ENCODE results near the gene MASP1. TPM values are rescaled to one million over a fixed set of nuclear protein-coding genes. Genes with fewer than 3 reads are reported as not detected.

MASP1 gene
- polyA plus RNA-seq, 1 donor (not counting 4 experiments of a cell fraction or from before 2014, with no cell fraction given) = not detected

DNA sequence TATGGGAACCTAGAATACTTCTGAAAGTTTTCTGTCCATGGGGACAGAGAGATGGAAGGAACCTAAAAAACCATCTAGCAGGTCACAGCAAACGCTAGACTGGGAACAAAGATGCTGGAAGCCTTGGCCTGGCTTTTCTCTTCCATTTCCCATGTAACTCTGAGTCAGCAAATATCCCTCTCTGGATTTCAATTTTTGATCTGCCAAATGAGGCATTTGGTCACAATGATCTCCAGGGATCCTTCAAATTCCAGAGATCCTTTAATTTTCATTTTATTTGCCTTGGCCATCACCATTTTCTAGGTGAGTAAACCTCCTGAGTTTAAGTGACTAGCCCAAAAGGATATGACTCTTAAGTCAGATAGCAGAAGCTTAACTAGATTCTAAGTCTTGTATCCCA is 54.6 kb downstream of the MASP1 start:
- DNase-seq (ENCODE audit: low read depth, low spot score) = no peak
- no peaks in the 10 kb centered on the region for H3K36me3 ChIP-seq (ENCODE audit: control insufficient read depth in 2 of 2, extremely low read depth in 1 of 2, insufficient read depth in 2 of 2, low read length in 2 of 2)
- H3K4me1 ChIP-seq (ENCODE audit: control insufficient read depth, extremely low read depth, insufficient read depth, low read length) = no peaks in the 10 kb centered on the region
- H4K20me1 ChIP-seq (ENCODE audit: control insufficient read depth, extremely low read depth, insufficient read depth, low read length) = no peaks in the 10 kb centered on the region
- H2AFZ ChIP-seq (ENCODE audit: control insufficient read depth, low read length) = no peak overlapping the region
- H3K4me2 ChIP-seq (ENCODE audit: control insufficient read depth, extremely low read depth, insufficient read depth, low read depth, low read length) = no peak overlapping the region
- H3K4me3 ChIP-seq (ENCODE audit: control insufficient read depth in 2 of 3, extremely low read depth in 1 of 3, insufficient read depth in 2 of 3, low read depth in 1 of 3, low read length in 3 of 3) = no peak overlapping the region
- no peak overlapping the region for H3K9ac ChIP-seq (ENCODE audit: control insufficient read depth, extremely low read depth, insufficient read depth, low read length)
- H3K9me3 ChIP-seq (ENCODE audit: control insufficient read depth, low read depth, low read length) = no peaks in the 10 kb centered on the region
- peaks cover 4% of the 10 kb centered on the region for H3K27me3 ChIP-seq (ENCODE audit: control insufficient read depth, extremely low read depth, insufficient read depth, low read length)
- H3K27ac ChIP-seq (ENCODE audit: control insufficient read depth, insufficient read depth, low read length) = no peak overlapping the region
- H3K79me2 ChIP-seq (ENCODE audit: control insufficient read depth, insufficient read depth, low read length) = no peaks in the 10 kb centered on the region
- H3K9me1 ChIP-seq (ENCODE audit: control insufficient read depth, extremely low read depth, insufficient read depth, low read length) = no peaks in the 10 kb centered on the region
- dilution Hi-C loops (cut with MboI; ENCODE audit: extremely low pct_ligation_motif_present, low sequenced_read_pairs) = no loop called here
- no peak for FAIRE-seq
- TF ChIP-seq EZH2 (IDR thresholded peaks at IDR 0.05; ENCODE audit: low read length) = no peak
- TF ChIP-seq CTCF (optimal IDR thresholded peaks at IDR 0.05 in 1 of 3, IDR thresholded peaks at IDR 0.05 in 1 of 3, conservative IDR thresholded peaks at IDR 0.05 in 1 of 3; ENCODE audit: extremely low read depth in 1 of 3, insufficient read depth in 2 of 3, low read length in 3 of 3) = no peak

DNA sequence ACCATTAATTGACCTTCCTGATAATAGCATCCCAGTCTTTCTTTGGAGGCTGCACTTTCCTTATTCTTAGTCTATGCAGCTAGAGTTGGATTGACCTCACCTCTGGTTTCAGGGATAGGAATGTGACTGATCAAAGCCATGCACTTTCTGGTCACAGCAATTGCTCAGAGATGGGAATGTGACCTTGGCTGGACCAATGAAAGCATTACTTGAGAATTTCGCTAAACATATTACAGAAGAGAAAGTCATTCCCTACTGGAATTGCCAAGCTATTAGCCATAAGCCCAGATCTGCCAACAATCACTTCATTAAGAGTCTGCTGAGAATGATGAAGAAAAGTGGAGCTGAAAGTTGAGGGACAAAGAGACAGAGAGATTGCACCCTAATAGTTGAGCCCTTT is 61.5 kb downstream of the MASP1 start:
- TF ChIP-seq CTCF (optimal IDR thresholded peaks at IDR 0.05 in 1 of 3, IDR thresholded peaks at IDR 0.05 in 1 of 3, conservative IDR thresholded peaks at IDR 0.05 in 1 of 3; ENCODE audit: extremely low read depth in 1 of 3, insufficient read depth in 2 of 3, low read length in 3 of 3) (no peak), EZH2 (IDR thresholded peaks at IDR 0.05; ENCODE audit: low read length) (no peak)
- H3K9me3 ChIP-seq (ENCODE audit: control insufficient read depth, low read depth, low read length) = no peaks in the 10 kb centered on the region
- H2AFZ ChIP-seq (ENCODE audit: control insufficient read depth, low read length) = no peak overlapping the region
- no peak for FAIRE-seq
- H3K27ac ChIP-seq (ENCODE audit: control insufficient read depth, insufficient read depth, low read length) = no peak overlapping the region
- no peaks in the 10 kb centered on the region for H3K4me1 ChIP-seq (ENCODE audit: control insufficient read depth, extremely low read depth, insufficient read depth, low read length)
- dilution Hi-C loops (cut with MboI; ENCODE audit: extremely low pct_ligation_motif_present, low sequenced_read_pairs) = no loop called here
- no peak overlapping the region for H3K4me3 ChIP-seq (ENCODE audit: control insufficient read depth in 2 of 3, extremely low read depth in 1 of 3, insufficient read depth in 2 of 3, low read depth in 1 of 3, low read length in 3 of 3)
- no peaks in the 10 kb centered on the region for H3K9me1 ChIP-seq (ENCODE audit: control insufficient read depth, extremely low read depth, insufficient read depth, low read length)
- no peak overlapping the region for H3K9ac ChIP-seq (ENCODE audit: control insufficient read depth, extremely low read depth, insufficient read depth, low read length)
- H3K79me2 ChIP-seq (ENCODE audit: control insufficient read depth, insufficient read depth, low read length) = no peaks in the 10 kb centered on the region
- no peak overlapping the region for H3K4me2 ChIP-seq (ENCODE audit: control insufficient read depth, extremely low read depth, insufficient read depth, low read depth, low read length)
- no peaks in the 10 kb centered on the region for H3K36me3 ChIP-seq (ENCODE audit: control insufficient read depth in 2 of 2, extremely low read depth in 1 of 2, insufficient read depth in 2 of 2, low read length in 2 of 2)
- DNase-seq (ENCODE audit: low read depth, low spot score) = no peak
- H3K27me3 ChIP-seq (ENCODE audit: control insufficient read depth, extremely low read depth, insufficient read depth, low read length) = peaks cover 14% of the 10 kb centered on the region
- H4K20me1 ChIP-seq (ENCODE audit: control insufficient read depth, extremely low read depth, insufficient read depth, low read length) = no peaks in the 10 kb centered on the region
